Activated CD4-positive, alpha-beta T cell treated with anti-CD3 and anti-CD28 coated beads, Interleukin-2, amount 50 U/mL, for 16 hours (primary cell): Measurements from ENCODE around the gene CELA2A.
A peak's percentile ranks its signal among the peaks of the same experiment; 100 is the strongest.
"Not testable (repeated sequence)": the region's sequence is repeated elsewhere in the genome, so short reads cannot be mapped to it uniquely, and the experiment has no call there.

Experiments used
- DNase-seq: peaks from one replicate; pipeline ENCODE4 v3.0.0-alpha.2; 2020

Gene CELA2A

DNA sequence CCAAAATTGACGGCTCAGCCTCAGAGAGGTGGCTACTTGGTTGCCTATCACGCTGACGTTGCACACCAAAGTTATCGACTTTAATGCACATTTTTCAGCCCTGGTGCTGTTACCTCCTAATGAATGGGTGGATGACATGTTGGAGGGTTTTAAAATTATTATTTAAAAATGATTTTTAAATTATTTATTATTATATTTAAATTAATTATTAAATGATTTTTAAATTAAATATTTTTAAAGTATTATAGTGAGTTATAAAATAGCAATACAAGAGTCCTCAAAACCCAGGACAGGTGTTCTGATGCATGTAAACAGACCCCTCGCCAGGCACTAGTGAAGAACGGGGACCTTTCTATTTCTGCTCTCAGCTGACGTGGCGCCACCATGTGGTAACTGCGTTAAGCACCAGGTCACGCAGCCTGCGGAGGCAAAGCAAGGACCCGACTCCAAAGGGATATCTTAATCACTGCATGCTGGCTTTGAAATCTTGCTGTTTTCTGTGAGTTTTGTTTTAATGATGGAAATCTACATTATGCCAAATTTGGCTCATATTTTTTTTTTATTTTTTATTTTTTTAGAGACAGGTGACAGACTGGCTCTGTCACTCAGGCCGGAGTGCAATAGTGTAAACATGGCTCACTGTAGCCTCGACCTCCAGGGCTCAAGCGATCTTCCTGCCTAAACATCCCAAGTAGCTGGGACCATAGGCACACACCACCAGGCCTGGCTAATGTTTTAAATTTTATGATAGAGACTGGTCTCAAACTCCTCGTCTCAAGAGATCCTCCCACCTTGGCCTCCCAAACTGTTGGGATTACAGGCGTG, 44.9 kb downstream of the CELA2A start:
- peak; percentile 67 for DNase-seq

GRCh38 chr1:15504436-15504835, 47.9 kb downstream of the CELA2A start:
- no peak for DNase-seq

- DNase-seq, result no peak
These were observed 50.3 kb downstream of the CELA2A start for GRCh38 chr1:15506831-15507230.

GRCh38 chr1:15507278-15507677, 50.7 kb downstream of the CELA2A start:
- DNase-seq, result no peak

- no peak for DNase-seq
These were observed 52.4 kb downstream of the CELA2A start for GRCh38 chr1:15508700-15509487.

DNA sequence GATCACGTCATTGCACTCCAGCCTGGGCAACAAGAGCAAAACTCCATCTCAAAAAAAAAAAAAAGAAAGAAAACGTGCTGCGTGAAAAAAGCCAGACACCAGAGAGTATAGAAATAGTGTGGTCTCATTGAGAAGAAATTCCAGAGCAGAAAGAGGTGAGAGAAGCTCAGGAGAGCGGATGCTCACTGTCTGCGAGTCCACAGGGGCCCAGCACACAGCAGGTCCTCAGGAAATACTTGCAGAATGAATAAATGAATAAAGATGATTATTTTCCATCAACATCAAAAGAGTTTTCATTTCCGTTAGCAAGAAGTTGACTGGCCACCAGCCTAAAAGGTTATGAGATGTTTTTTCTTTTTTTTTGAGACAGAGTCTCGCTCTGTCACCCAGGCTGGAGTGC, 53.1 kb downstream of the CELA2A start:
- no peak for DNase-seq

DNA sequence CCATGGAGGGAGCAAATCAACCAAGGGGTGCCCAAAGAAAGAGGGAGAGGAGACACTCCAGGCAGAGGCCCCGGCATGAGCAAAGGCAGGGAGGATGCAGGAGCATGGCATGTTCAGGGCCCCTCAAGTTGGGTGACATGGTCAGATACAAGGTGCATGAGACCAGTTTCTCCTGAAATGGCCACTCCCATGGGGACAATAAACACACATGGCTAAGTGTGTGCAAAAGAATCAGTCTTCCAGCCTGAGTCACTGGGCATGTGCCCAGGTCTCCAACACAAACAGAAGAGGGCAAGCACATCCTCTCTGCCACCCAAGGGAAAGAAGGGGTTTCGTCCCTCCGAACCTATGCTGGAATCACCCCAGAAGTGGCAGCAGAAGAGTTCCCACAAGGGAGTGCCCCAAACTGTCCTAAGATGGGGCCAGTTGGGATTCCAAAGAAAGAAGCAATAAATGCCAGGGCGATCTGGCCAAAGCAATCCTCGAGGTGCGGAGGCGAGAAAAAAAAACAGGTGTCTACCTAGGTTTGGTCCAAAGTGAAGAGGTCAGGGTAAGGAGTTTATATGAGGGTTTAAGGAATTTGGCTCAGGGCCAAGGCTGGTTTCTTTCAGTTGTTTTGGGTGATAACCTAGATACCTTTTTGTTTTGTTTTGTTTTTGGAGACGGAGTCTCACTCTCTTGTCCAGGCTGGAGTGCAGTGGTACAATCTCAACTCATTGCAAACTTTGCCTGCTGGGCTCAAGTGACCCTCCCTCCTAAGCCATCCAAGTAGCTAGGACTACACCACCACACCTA, 54.3 kb downstream of the CELA2A start:
- DNase-seq, result no peak

GRCh38 chr1:15513192-15513591, 56.7 kb downstream of the CELA2A start:
- DNase-seq, result no peak

GRCh38 chr1:15513919-15514318, 57.4 kb downstream of the CELA2A start:
- DNase-seq, result no peak

DNA sequence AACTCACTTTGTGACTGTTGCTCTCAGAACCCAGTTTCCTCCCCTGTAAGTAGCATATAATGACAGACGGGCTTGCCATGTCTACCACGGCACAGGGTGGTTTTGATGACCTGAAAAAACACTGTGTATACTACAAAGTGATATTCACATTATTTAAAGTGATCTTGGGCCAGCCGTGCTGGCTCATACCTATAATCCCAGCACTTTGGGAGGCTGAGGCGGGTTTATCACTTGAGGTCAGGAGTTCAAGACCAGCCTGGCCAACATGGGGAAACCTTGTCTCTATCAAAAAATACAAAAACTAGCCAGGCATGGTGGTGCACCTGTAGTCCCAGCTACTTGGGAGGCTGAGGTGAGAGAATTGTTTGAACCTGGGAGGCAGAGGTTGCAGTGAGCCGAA, 58.0 kb downstream of the CELA2A start:
- DNase-seq, result not testable (repeated sequence)

- peak; percentile 57 for DNase-seq
These were observed 58.6 kb downstream of the CELA2A start for GRCh38 chr1:15515022-15515663.

- DNase-seq, result no peak
These were observed 63.1 kb downstream of the CELA2A start for GRCh38 chr1:15519625-15520024.

GRCh38 chr1:15521206-15521906, 64.8 kb downstream of the CELA2A start:
- DNase-seq, result not testable (repeated sequence)
